ENCODE data around the gene SMC4.

- TF ChIP-seq, protein P1, sequence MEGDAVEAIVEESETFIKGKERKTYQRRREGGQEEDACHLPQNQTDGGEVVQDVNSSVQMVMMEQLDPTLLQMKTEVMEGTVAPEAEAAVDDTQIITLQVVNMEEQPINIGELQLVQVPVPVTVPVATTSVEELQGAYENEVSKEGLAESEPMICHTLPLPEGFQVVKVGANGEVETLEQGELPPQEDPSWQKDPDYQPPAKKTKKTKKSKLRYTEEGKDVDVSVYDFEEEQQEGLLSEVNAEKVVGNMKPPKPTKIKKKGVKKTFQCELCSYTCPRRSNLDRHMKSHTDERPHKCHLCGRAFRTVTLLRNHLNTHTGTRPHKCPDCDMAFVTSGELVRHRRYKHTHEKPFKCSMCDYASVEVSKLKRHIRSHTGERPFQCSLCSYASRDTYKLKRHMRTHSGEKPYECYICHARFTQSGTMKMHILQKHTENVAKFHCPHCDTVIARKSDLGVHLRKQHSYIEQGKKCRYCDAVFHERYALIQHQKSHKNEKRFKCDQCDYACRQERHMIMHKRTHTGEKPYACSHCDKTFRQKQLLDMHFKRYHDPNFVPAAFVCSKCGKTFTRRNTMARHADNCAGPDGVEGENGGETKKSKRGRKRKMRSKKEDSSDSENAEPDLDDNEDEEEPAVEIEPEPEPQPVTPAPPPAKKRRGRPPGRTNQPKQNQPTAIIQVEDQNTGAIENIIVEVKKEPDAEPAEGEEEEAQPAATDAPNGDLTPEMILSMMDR (IDR thresholded peaks at IDR 0.05): no peak
- TF ChIP-seq POLR2A (IDR thresholded peaks at IDR 0.05): peak in 1 of 2 donors; percentile 47
Measured at GRCh38 chr3:160399125-160400029, at the start of gene SMC4, which contains the start of gene IFT80.

Data from heart left ventricle (tissue), 13 donors.